ENCODE results near the gene INSM1.

The INSM1 gene

DNA sequence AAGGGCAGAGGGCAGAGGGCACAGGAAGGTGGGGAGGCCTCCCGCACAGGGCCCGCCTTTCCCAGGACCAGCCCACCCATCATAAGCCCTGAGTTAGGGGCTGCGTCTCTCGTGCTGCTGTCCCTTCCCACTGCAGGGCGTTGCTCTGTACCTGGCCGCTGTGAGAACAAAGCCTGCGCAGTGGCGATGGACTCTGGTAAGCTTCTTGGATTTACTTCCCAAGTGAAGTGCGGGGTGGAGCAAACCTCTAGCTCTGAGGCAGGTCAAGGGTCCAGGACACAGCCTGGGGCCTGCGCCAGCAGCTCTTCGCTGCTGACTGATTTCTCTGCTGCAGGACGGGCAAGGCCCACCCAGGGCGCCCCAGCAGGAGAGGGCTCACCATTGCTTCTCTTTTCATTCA lies 23.9 kb downstream of the INSM1 start:
- no peak for TF ChIP-seq CTCF (IDR thresholded peaks at IDR 0.05; ENCODE audit: low read depth, low read length, missing control alignments)
- DNase-seq (ENCODE audit: extremely low read depth, low read depth): no peak
- no peak overlapping the region for H3K4me3 ChIP-seq (replicated peaks; ENCODE audit: low read depth, low read length)

- no peak for TF ChIP-seq CTCF (IDR thresholded peaks at IDR 0.05; ENCODE audit: low read depth, low read length, missing control alignments)
- H3K4me3 ChIP-seq (replicated peaks; ENCODE audit: low read depth, low read length): no peak overlapping the region
- DNase-seq (ENCODE audit: extremely low read depth, low read depth): peak; percentile 2
These were observed 25.6 kb downstream of the INSM1 start for GRCh38 chr20:20393207-20394120.

DNA sequence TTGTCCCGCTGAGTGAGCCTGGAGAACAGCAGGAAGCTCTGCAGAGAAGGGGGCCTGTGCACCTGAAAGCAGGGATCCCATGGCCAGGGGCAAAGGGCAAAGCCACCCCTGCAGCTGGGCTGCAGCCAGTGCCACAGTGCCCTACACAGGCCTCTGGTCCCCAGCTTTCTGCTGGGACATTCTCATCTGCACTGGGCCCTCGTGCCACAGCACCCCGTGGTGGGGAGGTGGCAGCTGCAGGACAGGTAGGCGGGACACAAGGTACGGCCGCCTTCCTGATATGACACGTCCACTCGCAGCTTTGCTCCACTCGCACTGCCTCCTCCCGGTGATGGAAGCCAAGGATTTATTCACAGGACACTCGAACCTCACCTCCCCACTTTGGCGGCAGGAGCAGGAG lies 27.2 kb downstream of the INSM1 start:
- no peak for TF ChIP-seq CTCF (IDR thresholded peaks at IDR 0.05; ENCODE audit: low read depth, low read length, missing control alignments)
- H3K4me3 ChIP-seq (replicated peaks; ENCODE audit: low read depth, low read length): no peak overlapping the region
- DNase-seq (ENCODE audit: extremely low read depth, low read depth): no peak

GRCh38 chr20:20395903-20396568 lies 28.1 kb downstream of the INSM1 start:
- TF ChIP-seq CTCF (IDR thresholded peaks at IDR 0.05; ENCODE audit: low read depth, low read length, missing control alignments): no peak
- no peak for DNase-seq (ENCODE audit: extremely low read depth, low read depth)
- no peak overlapping the region for H3K4me3 ChIP-seq (replicated peaks; ENCODE audit: low read depth, low read length)

- DNase-seq (ENCODE audit: extremely low read depth, low read depth): no peak
- no peak overlapping the region for H3K4me3 ChIP-seq (replicated peaks; ENCODE audit: low read depth, low read length)
- no peak for TF ChIP-seq CTCF (IDR thresholded peaks at IDR 0.05; ENCODE audit: low read depth, low read length, missing control alignments)
These were observed 28.9 kb downstream of the INSM1 start for GRCh38 chr20:20396794-20397193.

DNA sequence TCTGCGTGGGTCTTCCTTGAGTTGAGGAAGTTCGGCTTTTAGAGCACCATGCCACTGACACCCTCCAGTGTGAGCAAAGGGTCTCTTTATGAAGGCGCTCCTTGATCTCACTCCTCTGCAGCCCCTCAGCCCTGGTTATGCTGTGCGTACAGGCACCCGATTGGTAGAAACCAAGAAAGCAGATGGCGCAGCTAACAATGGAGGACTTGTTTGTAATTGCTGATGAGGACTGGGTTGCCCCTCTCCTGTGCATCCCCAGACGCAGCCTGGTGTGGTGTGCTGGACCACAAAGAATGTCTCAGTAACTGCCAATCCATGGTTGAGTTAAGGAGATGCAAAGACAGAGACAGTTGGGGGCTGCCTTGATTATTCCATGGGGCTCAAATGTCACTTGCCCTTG lies 30.2 kb downstream of the INSM1 start:
- no peak for TF ChIP-seq CTCF (IDR thresholded peaks at IDR 0.05; ENCODE audit: low read depth, low read length, missing control alignments)
- DNase-seq (ENCODE audit: extremely low read depth, low read depth): no peak

More for the DNA sequence above, 30.2 kb downstream of the INSM1 start:
- H3K4me3 ChIP-seq (replicated peaks; ENCODE audit: low read depth, low read length): no peak overlapping the region
